ENCODE results near the gene DNAJB6.
"Not testable (repeated sequence)": the region's sequence is repeated elsewhere in the genome, so short reads cannot be mapped to it uniquely, and the experiment has no call there.

The DNAJB6 gene

GRCh38 chr7:157323401-157323800 lies 13.4 kb upstream of the DNAJB6 start:
- no peak for DNase-seq (ENCODE audit: low read depth in 2 of 3, low spot score in 2 of 3)

- DNase-seq (ENCODE audit: low read depth in 2 of 3, low spot score in 2 of 3): no peak
These were observed 7.4 kb upstream of the DNAJB6 start for GRCh38 chr7:157329447-157329846.

GRCh38 chr7:157330567-157330966 lies 6.2 kb upstream of the DNAJB6 start:
- DNase-seq (ENCODE audit: low read depth in 2 of 3, low spot score in 2 of 3): not testable (repeated sequence)

- DNase-seq (ENCODE audit: low read depth in 2 of 3, low spot score in 2 of 3): not testable (repeated sequence)
These were observed 5.8 kb upstream of the DNAJB6 start for GRCh38 chr7:157331049-157331448.

GRCh38 chr7:157335236-157335635 lies 1.6 kb upstream of the DNAJB6 start:
- DNase-seq (ENCODE audit: low read depth in 2 of 3, low spot score in 2 of 3): no peak

GRCh38 chr7:157335991-157336382 lies 817 bp upstream of the DNAJB6 start:
- DNase-seq (ENCODE audit: low read depth in 2 of 3, low spot score in 2 of 3): no peak

GRCh38 chr7:157337316-157338149 lies 729 bp downstream of the DNAJB6 start:
- peak; percentile 36 to 59 (median 40) for DNase-seq (ENCODE audit: low read depth in 2 of 3, low spot score in 2 of 3)

- DNase-seq (ENCODE audit: low read depth in 2 of 3, low spot score in 2 of 3): no peak
These were observed 3.2 kb downstream of the DNAJB6 start for GRCh38 chr7:157339777-157340677.

GRCh38 chr7:157347217-157347904 lies 10.6 kb downstream of the DNAJB6 start:
- DNase-seq (ENCODE audit: low read depth in 2 of 3, low spot score in 2 of 3): no peak

- no peak for DNase-seq (ENCODE audit: low read depth in 2 of 3, low spot score in 2 of 3)
These were observed 11.7 kb downstream of the DNAJB6 start for GRCh38 chr7:157348548-157348947.

GRCh38 chr7:157352516-157352915 lies 15.7 kb downstream of the DNAJB6 start:
- DNase-seq (ENCODE audit: low read depth in 2 of 3, low spot score in 2 of 3): no peak

- no peak for DNase-seq (ENCODE audit: low read depth in 2 of 3, low spot score in 2 of 3)
These were observed 19.1 kb downstream of the DNAJB6 start for GRCh38 chr7:157355784-157356511.

- no peak for DNase-seq (ENCODE audit: low read depth in 2 of 3, low spot score in 2 of 3)
These were observed 20.6 kb downstream of the DNAJB6 start for GRCh38 chr7:157357129-157358040.

- no peak for DNase-seq (ENCODE audit: low read depth in 2 of 3, low spot score in 2 of 3)
These were observed 21.4 kb downstream of the DNAJB6 start for GRCh38 chr7:157358041-157358752.

GRCh38 chr7:157358753-157359096 lies 21.9 kb downstream of the DNAJB6 start:
- no peak for DNase-seq (ENCODE audit: low read depth in 2 of 3, low spot score in 2 of 3)

GRCh38 chr7:157359581-157359980 lies 22.8 kb downstream of the DNAJB6 start:
- DNase-seq (ENCODE audit: low read depth in 2 of 3, low spot score in 2 of 3): no peak

GRCh38 chr7:157360483-157361025 lies 23.8 kb downstream of the DNAJB6 start:
- no peak for DNase-seq (ENCODE audit: low read depth in 2 of 3, low spot score in 2 of 3)

GRCh38 chr7:157361537-157361936 lies 24.7 kb downstream of the DNAJB6 start:
- DNase-seq (ENCODE audit: low read depth in 2 of 3, low spot score in 2 of 3): no peak

GRCh38 chr7:157362729-157363128 lies 25.9 kb downstream of the DNAJB6 start:
- DNase-seq (ENCODE audit: low read depth in 2 of 3, low spot score in 2 of 3): no peak
